ENCODE measurements around the gene MYO9B.

The MYO9B gene

GRCh38 chr19:17215127-17215971 lies 139.8 kb downstream of the MYO9B start, which contains the start of gene USE1:
Gene USE1 (plus strand): TSS chr19:17215357. CDS start chr19:17215406, 49 bp downstream.
- WGBS, 2 experiments (ENCODE audit: insufficient coverage in 2 of 2) = 9 to 10% methylated on average over 36 to 42 of the region's 56 CpGs
- H3K9me3 ChIP-seq (ENCODE audit: control insufficient read depth, low read length) = no peaks in the 10 kb centered on the region
- peak within 1 kb of the TSS; percentile 54 for H3K4me3 ChIP-seq (ENCODE audit: extremely low read depth, insufficient read depth, low read length, poor library complexity, severe bottlenecking)
- H3K36me3 ChIP-seq (ENCODE audit: control insufficient read depth, insufficient read depth, low read length) = peaks cover 52% of the 10 kb centered on the region
- H3K4me1 ChIP-seq (ENCODE audit: control insufficient read depth, insufficient read depth, low read length, poor library complexity, severe bottlenecking) = peaks cover 8% of the 10 kb centered on the region
- H3K27ac ChIP-seq (ENCODE audit: low read depth, low read length, severe bottlenecking) = peak within 1 kb of the TSS; percentile 94

- Histone ChIP-seq H3K4me1 (ENCODE audit: control insufficient read depth, insufficient read depth, low read length, poor library complexity, severe bottlenecking) (peaks cover 9% of the 10 kb centered on the region), H3K9me3 (ENCODE audit: control insufficient read depth, low read length) (no peaks in the 10 kb centered on the region), H3K4me3 (ENCODE audit: extremely low read depth, insufficient read depth, low read length, poor library complexity, severe bottlenecking) (peak overlapping the region; percentile 54), H3K36me3 (ENCODE audit: control insufficient read depth, insufficient read depth, low read length) (peaks cover 48% of the 10 kb centered on the region), H3K27ac (ENCODE audit: low read depth, low read length, severe bottlenecking) (no peak overlapping the region)
- WGBS, 2 experiments (ENCODE audit: insufficient coverage in 2 of 2) = 96 to 97% methylated on average over 11 to 12 of the region's 13 CpGs
Observed at GRCh38 chr19:17216058-17216670, 140.6 kb downstream of the MYO9B start.

- peaks cover 9% of the 10 kb centered on the region for H3K4me1 ChIP-seq (ENCODE audit: control insufficient read depth, insufficient read depth, low read length, poor library complexity, severe bottlenecking)
- H3K9me3 ChIP-seq (ENCODE audit: control insufficient read depth, low read length) = no peaks in the 10 kb centered on the region
- H3K27ac ChIP-seq (ENCODE audit: low read depth, low read length, severe bottlenecking) = no peak overlapping the region
- WGBS, 2 experiments (ENCODE audit: insufficient coverage in 2 of 2) = 93 to 98% methylated on average over 5 to 8 of the region's 8 CpGs
- H3K36me3 ChIP-seq (ENCODE audit: control insufficient read depth, insufficient read depth, low read length) = peaks cover 32% of the 10 kb centered on the region
- no peak overlapping the region for H3K4me3 ChIP-seq (ENCODE audit: extremely low read depth, insufficient read depth, low read length, poor library complexity, severe bottlenecking)
Observed at GRCh38 chr19:17219286-17219685, 143.7 kb downstream of the MYO9B start.

GRCh38 chr19:17220207-17220758 lies 144.7 kb downstream of the MYO9B start:
- Histone ChIP-seq H3K4me3 (ENCODE audit: extremely low read depth, insufficient read depth, low read length, poor library complexity, severe bottlenecking) (no peak overlapping the region), H3K4me1 (ENCODE audit: control insufficient read depth, insufficient read depth, low read length, poor library complexity, severe bottlenecking) (peaks cover 3% of the 10 kb centered on the region), H3K27ac (ENCODE audit: low read depth, low read length, severe bottlenecking) (no peak overlapping the region), H3K36me3 (ENCODE audit: control insufficient read depth, insufficient read depth, low read length) (peaks cover 32% of the 10 kb centered on the region), H3K9me3 (ENCODE audit: control insufficient read depth, low read length) (no peaks in the 10 kb centered on the region)
- 85 to 86% methylated on average over 10 to 13 of the region's 14 CpGs for WGBS, 2 experiments (ENCODE audit: insufficient coverage in 2 of 2)

GRCh38 chr19:17225053-17225452 lies 149.5 kb downstream of the MYO9B start:
- Histone ChIP-seq H3K9me3 (ENCODE audit: control insufficient read depth, low read length) (no peaks in the 10 kb centered on the region), H3K36me3 (ENCODE audit: control insufficient read depth, insufficient read depth, low read length) (peaks cover under 1% of the 10 kb centered on the region), H3K27ac (ENCODE audit: low read depth, low read length, severe bottlenecking) (no peak overlapping the region), H3K4me3 (ENCODE audit: extremely low read depth, insufficient read depth, low read length, poor library complexity, severe bottlenecking) (no peak overlapping the region), H3K4me1 (ENCODE audit: control insufficient read depth, insufficient read depth, low read length, poor library complexity, severe bottlenecking) (peaks cover 6% of the 10 kb centered on the region)
- WGBS, 2 experiments (ENCODE audit: insufficient coverage in 2 of 2) = 93 to 98% methylated on average over 5 to 8 of the region's 10 CpGs

- 0 to 1% methylated on average over 64 to 68 of the region's 90 CpGs for WGBS, 2 experiments (ENCODE audit: insufficient coverage in 2 of 2)
- Histone ChIP-seq H3K4me1 (ENCODE audit: control insufficient read depth, insufficient read depth, low read length, poor library complexity, severe bottlenecking) (peaks cover 3% of the 10 kb centered on the region), H3K9me3 (ENCODE audit: control insufficient read depth, low read length) (no peaks in the 10 kb centered on the region), H3K27ac (ENCODE audit: low read depth, low read length, severe bottlenecking) (peak within 1 kb of the TSS; percentile 92), H3K4me3 (ENCODE audit: extremely low read depth, insufficient read depth, low read length, poor library complexity, severe bottlenecking) (peak within 1 kb of the TSS; percentile 65), H3K36me3 (ENCODE audit: control insufficient read depth, insufficient read depth, low read length) (peaks cover 7% of the 10 kb centered on the region)
Observed at GRCh38 chr19:17226002-17226933, 150.7 kb downstream of the MYO9B start, which contains the start of gene OCEL1. Gene OCEL1 (plus strand): TSS chr19:17226226. CDS start chr19:17226248, 22 bp downstream.

GRCh38 chr19:17227798-17228367 lies 152.3 kb downstream of the MYO9B start:
- 75 to 76% methylated on average over 11 to 12 of the region's 13 CpGs for WGBS, 2 experiments (ENCODE audit: insufficient coverage in 2 of 2)
- Histone ChIP-seq H3K4me1 (ENCODE audit: control insufficient read depth, insufficient read depth, low read length, poor library complexity, severe bottlenecking) (peaks cover 3% of the 10 kb centered on the region), H3K9me3 (ENCODE audit: control insufficient read depth, low read length) (no peaks in the 10 kb centered on the region), H3K4me3 (ENCODE audit: extremely low read depth, insufficient read depth, low read length, poor library complexity, severe bottlenecking) (no peak overlapping the region), H3K36me3 (ENCODE audit: control insufficient read depth, insufficient read depth, low read length) (peaks cover 24% of the 10 kb centered on the region), H3K27ac (ENCODE audit: low read depth, low read length, severe bottlenecking) (no peak overlapping the region)

GRCh38 chr19:17229890-17230289 lies 154.3 kb downstream of the MYO9B start:
- Histone ChIP-seq H3K9me3 (ENCODE audit: control insufficient read depth, low read length) (no peaks in the 10 kb centered on the region), H3K4me3 (ENCODE audit: extremely low read depth, insufficient read depth, low read length, poor library complexity, severe bottlenecking) (no peak overlapping the region), H3K36me3 (ENCODE audit: control insufficient read depth, insufficient read depth, low read length) (peaks cover 40% of the 10 kb centered on the region), H3K27ac (ENCODE audit: low read depth, low read length, severe bottlenecking) (no peak overlapping the region), H3K4me1 (ENCODE audit: control insufficient read depth, insufficient read depth, low read length, poor library complexity, severe bottlenecking) (peaks cover 10% of the 10 kb centered on the region)
- WGBS, 2 experiments (ENCODE audit: insufficient coverage in 2 of 2) = 87 to 91% methylated on average over 3 of the region's 3 CpGs

- Histone ChIP-seq H3K4me1 (ENCODE audit: control insufficient read depth, insufficient read depth, low read length, poor library complexity, severe bottlenecking) (peaks cover 19% of the 10 kb centered on the region), H3K9me3 (ENCODE audit: control insufficient read depth, low read length) (no peaks in the 10 kb centered on the region), H3K4me3 (ENCODE audit: extremely low read depth, insufficient read depth, low read length, poor library complexity, severe bottlenecking) (no peak overlapping the region), H3K27ac (ENCODE audit: low read depth, low read length, severe bottlenecking) (no peak overlapping the region), H3K36me3 (ENCODE audit: control insufficient read depth, insufficient read depth, low read length) (peaks cover 52% of the 10 kb centered on the region)
- WGBS, 2 experiments (ENCODE audit: insufficient coverage in 2 of 2) = 96 to 97% methylated on average over 10 to 25 of the region's 25 CpGs
Observed at GRCh38 chr19:17232258-17232657, 156.7 kb downstream of the MYO9B start.

- Histone ChIP-seq H3K27ac (ENCODE audit: low read depth, low read length, severe bottlenecking) (peak overlapping the region; percentile 67), H3K36me3 (ENCODE audit: control insufficient read depth, insufficient read depth, low read length) (peaks cover 69% of the 10 kb centered on the region), H3K9me3 (ENCODE audit: control insufficient read depth, low read length) (no peaks in the 10 kb centered on the region), H3K4me3 (ENCODE audit: extremely low read depth, insufficient read depth, low read length, poor library complexity, severe bottlenecking) (peak overlapping the region; percentile 44), H3K4me1 (ENCODE audit: control insufficient read depth, insufficient read depth, low read length, poor library complexity, severe bottlenecking) (peaks cover 16% of the 10 kb centered on the region)
- 5 to 8% methylated on average over 4 to 6 of the region's 11 CpGs for WGBS, 2 experiments (ENCODE audit: insufficient coverage in 2 of 2)
Observed at GRCh38 chr19:17234911-17235299, 159.3 kb downstream of the MYO9B start.
